ENCODE measurements around the gene MMP11.

The MMP11 gene

GRCh38 chr22:23781511-23782183 is 9.0 kb downstream of the MMP11 start:
- no peak for DNase-seq

- DNase-seq = no peak
Observed at GRCh38 chr22:23782252-23782651, 9.6 kb downstream of the MMP11 start.

GRCh38 chr22:23782703-23783102 is 10.1 kb downstream of the MMP11 start:
- DNase-seq = no peak

GRCh38 chr22:23783265-23784150 is 10.9 kb downstream of the MMP11 start:
- DNase-seq = no peak

- no peak for DNase-seq
Observed at GRCh38 chr22:23784215-23784732, 11.6 kb downstream of the MMP11 start.

- DNase-seq = no peak
Observed at GRCh38 chr22:23786261-23786710, 13.6 kb downstream of the MMP11 start.

GRCh38 chr22:23786752-23787599 is 14.3 kb downstream of the MMP11 start, which contains the start of gene SMARCB1:
TSS of gene SMARCB1 (plus strand) at chr22:23786966. CDS start at chr22:23787170, 204 bp downstream.
- peak; percentile 51 for DNase-seq

GRCh38 chr22:23787600-23787896 is 14.9 kb downstream of the MMP11 start:
- no peak for DNase-seq

GRCh38 chr22:23787910-23788309 is 15.3 kb downstream of the MMP11 start:
- DNase-seq = no peak

GRCh38 chr22:23789121-23789520 is 16.5 kb downstream of the MMP11 start:
- no peak for DNase-seq

- DNase-seq = no peak
Observed at GRCh38 chr22:23789638-23790037, 17.0 kb downstream of the MMP11 start.

- no peak for DNase-seq
Observed at GRCh38 chr22:23790819-23791737, 18.4 kb downstream of the MMP11 start.

GRCh38 chr22:23791738-23792645 is 19.3 kb downstream of the MMP11 start:
- DNase-seq = no peak

- DNase-seq = no peak
Observed at GRCh38 chr22:23793326-23793725, 20.7 kb downstream of the MMP11 start.

- no peak for DNase-seq
Observed at GRCh38 chr22:23796461-23796860, 23.8 kb downstream of the MMP11 start.

GRCh38 chr22:23800297-23801237 is 27.9 kb downstream of the MMP11 start:
- no peak for DNase-seq

GRCh38 chr22:23801238-23801821 is 28.7 kb downstream of the MMP11 start:
- DNase-seq = no peak

GRCh38 chr22:23801886-23802377 is 29.3 kb downstream of the MMP11 start:
- no peak for DNase-seq
